Measurements from ENCODE around the gene POGK.
A peak's percentile ranks its signal among the peaks of the same experiment; 100 is the strongest.
"Not testable (repeated sequence)": the region's sequence is repeated elsewhere in the genome, so short reads cannot be mapped to it uniquely, and the experiment has no call there.

The POGK gene

GRCh38 chr1:166857995-166858394 lies 18.7 kb downstream of the POGK start:
- no peak for DNase-seq

GRCh38 chr1:166858726-166859419 lies 19.6 kb downstream of the POGK start:
- DNase-seq, result no peak

- DNase-seq, result no peak
Measured at GRCh38 chr1:166859597-166859996, 20.3 kb downstream of the POGK start.

GRCh38 chr1:166865926-166866325 lies 26.7 kb downstream of the POGK start:
- no peak for DNase-seq

GRCh38 chr1:166868639-166869038 lies 29.4 kb downstream of the POGK start:
- DNase-seq, result no peak

GRCh38 chr1:166869318-166870099 lies 30.2 kb downstream of the POGK start:
- no peak for DNase-seq

GRCh38 chr1:166870584-166870983 lies 31.3 kb downstream of the POGK start:
- DNase-seq, result no peak

- DNase-seq, result no peak
Measured at GRCh38 chr1:166874464-166874863, 35.2 kb downstream of the POGK start.

GRCh38 chr1:166875302-166875733 lies 36.0 kb downstream of the POGK start:
- no peak for DNase-seq

- peak; percentile 99 for DNase-seq
Measured at GRCh38 chr1:166875734-166876539, 36.7 kb downstream of the POGK start, which contains the start of gene TADA1. Gene TADA1, minus strand, starts transcription at chr1:166876264. Its CDS starts 31 bp downstream, at chr1:166876233.

GRCh38 chr1:166876540-166876838 lies 37.2 kb downstream of the POGK start:
- no peak for DNase-seq

GRCh38 chr1:166878173-166878917 lies 39.1 kb downstream of the POGK start:
- DNase-seq, result not testable (repeated sequence)

GRCh38 chr1:166882893-166883292 lies 43.6 kb downstream of the POGK start:
- no peak for DNase-seq

- DNase-seq, result peak; percentile 14
Measured at GRCh38 chr1:166884040-166884642, 44.9 kb downstream of the POGK start.

- DNase-seq, result no peak
Measured at GRCh38 chr1:166884971-166885370, 45.7 kb downstream of the POGK start.

GRCh38 chr1:166888373-166889111 lies 49.3 kb downstream of the POGK start:
- no peak for DNase-seq

GRCh38 chr1:166889776-166890175 lies 50.5 kb downstream of the POGK start:
- no peak for DNase-seq

- DNase-seq, result no peak
Measured at GRCh38 chr1:166895766-166896165, 56.5 kb downstream of the POGK start.

GRCh38 chr1:166899769-166900168 lies 60.5 kb downstream of the POGK start:
- DNase-seq, result no peak

- no peak for DNase-seq
Measured at GRCh38 chr1:166900987-166901386, 61.7 kb downstream of the POGK start.

GRCh38 chr1:166902279-166902678 lies 63.0 kb downstream of the POGK start:
- DNase-seq, result no peak

- no peak for DNase-seq
Measured at GRCh38 chr1:166903232-166903631, 64.0 kb downstream of the POGK start.

Data from activated naive CD4-positive, alpha-beta T cell treated with Interleukin-2 at 50 U/mL for 16 hours (primary cell).